Measurements from ENCODE around the gene SYNGAP1.

DNA sequence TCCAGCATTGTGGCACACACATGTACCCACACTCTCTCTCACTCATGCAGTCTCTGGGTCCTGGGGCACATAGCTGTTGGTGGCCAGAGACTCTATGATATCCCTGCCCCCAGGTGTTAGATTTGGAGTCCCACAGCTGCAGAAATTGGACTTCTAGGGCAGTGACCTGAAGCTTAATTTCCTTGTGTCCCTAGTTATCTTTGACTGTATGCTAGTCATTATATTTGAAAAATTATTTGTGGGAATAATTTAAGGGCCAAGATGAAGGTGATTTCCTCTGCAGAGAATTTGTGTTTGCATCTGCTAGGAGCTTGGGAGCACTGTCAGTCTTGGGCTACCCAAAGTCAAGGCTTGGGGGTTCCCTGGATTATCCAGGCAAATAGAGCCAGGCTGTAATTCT, 84.6 kb downstream of the SYNGAP1 start:
- TF ChIP-seq SUZ12 (IDR thresholded peaks at IDR 0.05; ENCODE audit: extremely low read depth, insufficient read depth, insufficient read length) (no peak), ZNF274 (IDR thresholded peaks at IDR 0.05; ENCODE audit: low read depth, low read length) (no peak), YY1 (IDR thresholded peaks at IDR 0.05; ENCODE audit: insufficient read depth, insufficient read length) (no peak)

Data from NT2/D1 (cell line).